HG03442 (cell line): Measurements from ENCODE around the gene TMEFF1.
"Not testable (repeated sequence)": the region's sequence is repeated elsewhere in the genome, so short reads cannot be mapped to it uniquely, and the experiment has no call there.

Source experiments
- ATAC-seq: cut with Tn5 transposase; IDR thresholded peaks from one replicate; pipeline ENCODE4 v1.9.1; 2021; ENCODE audit warnings: mild to moderate bottlenecking, moderate library complexity; ENCODE audit not compliant: unreplicated experiment

TMEFF1 gene

GRCh38 chr9:100486479-100487176, 13.7 kb downstream of the TMEFF1 start:
- ATAC-seq, result no peak

DNA sequence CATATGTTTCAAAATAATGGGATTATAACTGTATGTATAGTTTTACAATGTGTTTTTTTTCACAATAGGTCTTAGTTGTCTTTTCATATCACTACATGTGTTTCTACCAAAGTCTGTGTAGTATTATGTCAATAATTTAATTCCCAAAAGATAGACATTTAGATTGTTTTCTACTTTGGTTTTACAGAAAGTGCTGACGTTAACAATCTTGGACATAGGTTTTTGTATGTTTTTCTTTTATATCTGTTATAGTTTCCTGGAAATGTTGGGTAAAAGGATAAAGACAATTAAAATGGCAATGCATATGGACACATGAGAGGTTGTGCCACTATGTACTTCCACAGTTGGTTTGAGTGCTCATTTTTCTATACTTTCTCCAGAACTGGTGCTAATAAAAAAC, 15.2 kb downstream of the TMEFF1 start:
- no peak for ATAC-seq

DNA sequence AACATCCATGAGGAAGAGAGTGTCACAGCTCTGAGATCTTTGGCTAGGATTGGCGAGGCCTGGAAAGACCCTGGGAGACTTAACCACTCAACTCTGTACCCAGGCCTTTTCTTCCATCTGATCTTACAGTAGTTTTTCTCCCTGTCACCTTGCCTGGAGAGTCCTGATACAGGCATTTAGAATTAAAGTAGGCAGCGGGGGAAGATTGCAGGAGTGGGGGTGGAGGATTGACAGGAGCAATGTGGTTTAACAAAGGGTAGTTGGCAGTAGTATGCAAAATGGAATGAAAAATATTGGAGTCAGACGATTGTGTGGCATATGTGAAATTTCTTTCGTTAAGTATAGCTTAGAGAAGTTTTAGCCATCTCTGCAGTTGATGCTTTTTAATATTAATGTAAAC, 16.9 kb downstream of the TMEFF1 start:
- ATAC-seq, result no peak

- ATAC-seq, result no peak
Observed at GRCh38 chr9:100492952-100493351, 20.0 kb downstream of the TMEFF1 start.

- no peak for ATAC-seq
Observed at GRCh38 chr9:100498592-100498991, 25.6 kb downstream of the TMEFF1 start.

GRCh38 chr9:100499460-100499859, 26.5 kb downstream of the TMEFF1 start:
- ATAC-seq, result no peak

DNA sequence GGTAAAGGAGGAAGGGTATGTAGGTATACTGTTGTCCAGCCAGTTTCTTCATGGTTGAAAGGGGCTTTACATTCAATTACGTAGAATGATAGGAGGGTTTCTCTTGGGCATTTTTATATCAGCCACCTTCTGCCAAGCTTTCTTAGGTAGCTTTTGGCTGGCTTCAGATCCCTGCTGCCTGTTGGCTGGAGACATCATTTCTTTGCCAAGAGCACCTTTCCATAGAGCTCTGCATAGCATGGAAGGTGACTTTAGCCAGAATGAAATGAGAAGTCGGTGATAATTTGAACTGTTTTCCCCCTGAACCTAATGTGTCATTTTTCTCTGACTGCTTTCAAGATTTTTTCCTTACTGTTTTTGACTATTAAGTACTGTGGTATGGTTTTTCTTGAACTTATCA, 26.9 kb downstream of the TMEFF1 start:
- ATAC-seq, result no peak

DNA sequence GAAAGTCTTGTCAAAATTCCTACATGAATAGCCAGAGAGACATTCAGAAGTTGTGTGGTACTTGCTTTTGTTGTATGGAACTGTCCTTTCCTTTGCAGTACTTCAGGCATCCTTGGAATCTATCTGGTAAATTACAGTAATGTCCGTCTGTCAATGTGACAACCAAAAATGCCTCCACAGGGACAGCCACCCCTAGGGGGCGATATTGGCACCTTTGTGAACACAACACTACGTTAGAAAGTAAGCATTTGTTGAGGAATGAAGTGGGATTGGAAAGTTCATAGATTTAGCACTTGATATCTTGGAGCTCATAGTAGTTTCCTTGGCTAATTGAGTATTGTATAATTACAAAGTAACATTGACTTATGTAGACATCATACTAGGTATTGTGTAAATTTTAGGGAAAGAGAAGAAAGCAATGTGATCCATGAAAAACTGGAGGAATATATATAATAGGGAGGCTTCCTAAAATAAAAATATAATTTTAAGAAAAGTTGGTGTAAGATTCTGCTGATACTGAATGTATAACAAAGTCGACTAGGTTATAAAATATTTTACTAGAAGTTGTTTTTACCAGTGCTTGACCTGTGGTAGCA, 32.7 kb downstream of the TMEFF1 start:
- ATAC-seq, result peak; percentile 57

DNA sequence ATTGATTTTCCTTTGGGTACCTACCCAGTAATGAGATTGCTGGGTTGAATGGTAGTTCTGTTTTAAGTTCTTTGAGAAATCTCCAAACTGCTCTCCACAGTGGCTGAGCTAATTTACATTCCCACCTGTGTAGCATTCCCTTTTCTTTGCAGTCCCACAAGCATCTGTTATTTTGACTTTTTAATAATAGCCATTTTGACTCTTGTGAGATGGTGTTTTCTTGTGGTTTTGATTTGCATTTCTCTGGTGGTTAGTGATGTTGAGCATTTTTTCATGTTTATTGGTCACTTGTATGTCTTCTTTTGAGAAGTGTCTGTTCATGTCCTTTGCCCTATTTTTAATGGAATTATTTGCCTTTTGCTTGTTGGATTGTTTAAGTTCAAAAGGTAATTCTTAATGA, 34.4 kb downstream of the TMEFF1 start:
- not testable (repeated sequence) for ATAC-seq

DNA sequence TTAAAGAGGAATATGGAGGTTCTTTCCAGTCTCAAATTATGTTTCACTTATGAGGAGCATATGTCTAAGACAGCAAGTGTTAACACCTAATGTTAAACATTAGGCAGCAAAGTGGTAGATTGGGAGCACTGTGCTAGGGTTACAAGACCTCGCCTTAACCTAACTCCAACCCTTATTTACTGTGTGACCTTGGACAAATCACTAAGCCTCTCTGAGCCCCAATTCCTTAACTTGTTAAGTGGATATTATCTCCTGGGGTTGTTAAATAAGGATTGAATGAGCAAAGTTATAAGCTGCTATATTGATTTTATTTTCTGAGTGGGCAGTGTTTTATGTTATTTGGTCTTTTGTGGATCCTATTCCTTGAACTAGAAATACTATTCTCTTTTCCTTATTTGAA, 38.3 kb downstream of the TMEFF1 start:
- no peak for ATAC-seq

GRCh38 chr9:100515578-100516494, 42.9 kb downstream of the TMEFF1 start:
- ATAC-seq, result no peak

DNA sequence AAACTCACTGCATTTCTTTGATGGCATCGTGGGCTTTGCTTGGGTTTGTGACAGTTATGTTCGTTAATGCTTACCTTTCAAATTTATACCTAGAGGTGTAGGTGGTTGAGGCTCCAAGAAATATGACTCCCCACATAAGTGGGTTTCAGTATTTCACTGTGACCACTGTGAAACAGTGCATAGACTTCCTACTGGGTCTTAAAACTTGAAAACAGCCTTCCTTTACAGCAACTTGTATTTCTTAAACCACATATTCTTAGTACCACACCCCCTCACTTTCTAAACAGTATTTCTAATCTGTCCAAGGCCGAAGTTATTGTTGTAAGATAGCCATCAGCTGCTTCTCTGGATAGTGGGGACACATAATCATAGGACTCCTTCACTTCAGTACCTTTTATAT, 48.3 kb downstream of the TMEFF1 start:
- no peak for ATAC-seq

DNA sequence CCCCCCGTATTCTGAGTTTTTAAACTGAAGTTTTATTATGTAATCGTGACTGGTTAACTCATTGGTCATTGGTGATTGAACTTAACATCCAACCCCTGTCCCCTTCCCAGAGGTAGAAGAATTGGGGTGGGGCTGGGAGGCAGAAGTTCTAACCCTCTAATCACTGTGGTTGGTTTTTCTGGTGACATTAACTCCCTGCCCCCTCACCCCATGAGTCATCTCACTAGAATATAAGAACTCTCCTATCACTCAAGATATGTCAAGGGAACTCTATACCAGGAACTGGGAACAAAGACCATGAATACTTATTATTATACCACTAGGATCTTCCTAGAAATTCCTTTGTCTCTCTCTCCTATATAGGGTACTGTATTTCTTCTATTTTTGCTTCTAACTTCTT, 52.6 kb downstream of the TMEFF1 start:
- no peak for ATAC-seq

DNA sequence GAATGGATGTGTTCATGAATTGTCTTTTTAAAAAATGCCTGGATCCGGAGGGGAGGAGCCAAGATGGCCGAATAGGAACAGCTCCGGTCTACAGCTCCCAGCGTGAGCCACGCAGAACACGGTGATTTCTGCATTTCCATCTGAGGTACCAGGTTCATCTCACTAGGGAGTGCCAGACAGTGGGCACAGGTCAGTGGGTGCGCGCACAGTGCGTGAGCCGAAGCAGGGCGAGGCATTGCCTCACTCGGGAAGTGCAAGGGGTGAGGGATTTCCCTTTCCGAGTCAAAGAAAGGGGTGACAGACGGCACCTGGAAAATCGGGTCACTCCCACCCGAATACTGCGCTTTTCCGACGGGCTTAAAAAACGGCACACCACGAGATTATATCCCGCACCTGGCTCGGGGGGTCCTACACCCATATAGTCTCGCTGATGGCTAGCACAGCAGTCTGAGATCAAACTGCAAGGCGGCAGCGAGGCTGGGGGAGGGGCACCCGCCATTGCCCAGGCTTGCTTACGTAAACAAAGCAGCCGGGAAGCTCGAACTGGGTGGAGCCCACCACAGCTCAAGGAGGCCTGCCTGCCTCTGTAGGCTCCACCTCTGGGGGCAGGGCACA, 54.3 kb downstream of the TMEFF1 start:
- ATAC-seq, result not testable (repeated sequence)

- ATAC-seq, result no peak
Observed at GRCh38 chr9:100534401-100534800, 61.5 kb downstream of the TMEFF1 start.

DNA sequence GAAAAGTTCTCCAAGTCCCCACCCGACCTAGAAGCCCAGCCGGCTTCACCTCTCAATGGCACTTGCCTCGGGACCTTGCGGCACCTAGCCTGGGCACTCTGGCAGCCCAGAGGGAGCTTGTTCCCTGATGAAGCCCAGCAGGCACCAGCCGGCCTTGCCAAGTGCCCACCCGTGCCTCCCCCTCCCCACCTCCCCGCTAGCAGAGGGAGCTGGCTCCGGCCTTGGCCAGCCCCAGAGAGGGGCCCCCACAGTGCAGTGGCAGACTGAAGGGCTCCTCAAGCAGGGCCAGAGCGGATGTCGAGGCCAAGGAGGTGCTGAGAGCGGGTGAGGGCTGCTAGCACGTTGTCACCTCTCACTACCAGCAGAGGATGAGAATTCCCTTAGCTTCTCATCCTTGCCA, 67.4 kb downstream of the TMEFF1 start:
- ATAC-seq, result no peak

DNA sequence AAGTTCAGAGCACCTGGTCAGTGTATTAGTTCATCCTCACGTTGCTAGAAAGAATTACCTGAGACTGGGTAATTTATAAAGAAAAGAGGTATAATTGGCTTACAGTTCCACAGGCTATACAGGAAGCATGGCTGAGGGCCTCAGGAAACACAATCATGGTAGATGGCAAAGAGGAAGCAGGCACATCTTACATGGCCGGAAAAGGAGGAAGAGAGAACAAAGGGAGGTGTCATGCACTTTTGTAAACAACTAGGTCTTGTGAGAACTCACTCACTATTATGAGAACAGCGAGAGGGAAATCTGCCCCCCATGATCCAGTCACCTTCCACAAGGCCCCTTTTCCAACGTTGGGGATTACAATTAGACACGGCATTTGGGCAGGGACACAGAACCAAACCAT, 76.1 kb downstream of the TMEFF1 start:
- ATAC-seq, result no peak

- ATAC-seq, result peak; percentile 29
Observed at GRCh38 chr9:100554935-100555401, 82.0 kb downstream of the TMEFF1 start.

DNA sequence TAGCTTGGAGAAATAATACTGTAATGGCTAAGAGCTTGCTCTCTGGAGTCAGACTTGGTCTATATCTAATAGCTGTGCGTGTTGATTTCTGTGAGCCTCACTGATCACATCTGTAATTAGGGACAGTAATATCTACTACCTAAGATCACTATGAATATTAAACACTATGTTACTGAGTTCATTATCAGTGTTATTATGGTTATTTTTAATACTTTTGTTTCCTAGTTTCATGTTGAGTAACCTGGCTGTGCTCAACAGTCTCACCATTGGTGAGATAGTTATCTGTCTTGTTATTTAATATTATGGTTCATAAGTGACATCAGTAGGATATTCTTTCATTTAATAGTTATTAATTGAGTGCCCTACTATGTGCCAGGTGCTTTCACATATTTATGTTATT, 82.5 kb downstream of the TMEFF1 start:
- ATAC-seq, result peak; percentile 77

DNA sequence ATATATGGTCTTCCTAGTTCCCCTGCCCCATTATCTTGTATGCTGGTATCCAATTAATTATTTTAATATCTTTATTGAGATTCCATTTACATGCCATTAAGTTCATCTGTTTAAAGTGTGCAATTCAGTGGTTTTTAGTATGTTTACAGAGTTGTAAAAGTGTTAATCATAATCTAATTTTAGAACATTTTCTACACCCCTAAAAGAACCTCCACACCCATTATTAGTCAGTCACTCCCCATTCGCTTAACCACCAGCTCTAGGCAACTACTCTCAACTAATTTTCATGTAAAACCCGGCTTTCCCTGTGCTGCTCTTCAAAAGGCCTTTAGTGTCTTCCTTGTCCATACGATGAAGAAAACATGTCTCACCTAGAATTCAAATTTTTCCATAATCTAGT, 84.1 kb downstream of the TMEFF1 start:
- ATAC-seq, result no peak

- ATAC-seq, result no peak
Observed at GRCh38 chr9:100561256-100561655, 88.3 kb downstream of the TMEFF1 start.
